GM12874 (cell line): ENCODE measurements around the gene NUBP2.

Experiments used
- CTCF ChIP-seq: IDR thresholded peaks from 2 replicates; pipeline ENCODE4 v1.5.1; 2011; ENCODE audit warnings: low read depth, mild to moderate bottlenecking, control low read depth, low read length, moderate library complexity; ENCODE audit not compliant: insufficient read depth

The NUBP2 gene

GRCh38 chr16:1743376-1744337 is 39.1 kb upstream of the NUBP2 start:
- no peak for TF ChIP-seq CTCF

- no peak for TF ChIP-seq CTCF
Measured at GRCh38 chr16:1744338-1744840, 38.4 kb upstream of the NUBP2 start.

- no peak for TF ChIP-seq CTCF
Measured at GRCh38 chr16:1745181-1745899, 37.4 kb upstream of the NUBP2 start.

- TF ChIP-seq CTCF, result no peak
Measured at GRCh38 chr16:1745900-1746692, 36.7 kb upstream of the NUBP2 start.

GRCh38 chr16:1746693-1747195 is 36.0 kb upstream of the NUBP2 start:
- no peak for TF ChIP-seq CTCF

GRCh38 chr16:1747934-1748333 is 34.8 kb upstream of the NUBP2 start:
- TF ChIP-seq CTCF, result no peak
